Raji (cell line): Measurements from ENCODE around the gene LRRC49.

ENCODE experiments used
- POLR2A ChIP-seq: IDR thresholded peaks from 2 replicates; pipeline ENCODE4 v1.6.1; 2011; ENCODE audit warnings: low read depth, low read length, control low read depth; ENCODE audit not compliant: insufficient read depth

The LRRC49 gene

GRCh38 chr15:70936326-70936725, 43.7 kb downstream of the LRRC49 start:
- TF ChIP-seq POLR2A = no peak

GRCh38 chr15:70947351-70948335, 55.0 kb downstream of the LRRC49 start:
- TF ChIP-seq POLR2A = no peak

- TF ChIP-seq POLR2A = no peak
Measured at GRCh38 chr15:70950953-70951352, 58.3 kb downstream of the LRRC49 start.

GRCh38 chr15:70954171-70954570, 61.5 kb downstream of the LRRC49 start:
- TF ChIP-seq POLR2A = no peak

GRCh38 chr15:70954733-70955132, 62.1 kb downstream of the LRRC49 start:
- TF ChIP-seq POLR2A = no peak

GRCh38 chr15:70955151-70955550, 62.5 kb downstream of the LRRC49 start:
- TF ChIP-seq POLR2A = no peak

- no peak for TF ChIP-seq POLR2A
Measured at GRCh38 chr15:70956201-70956995, 63.8 kb downstream of the LRRC49 start.

GRCh38 chr15:70962084-70962483, 69.5 kb downstream of the LRRC49 start:
- TF ChIP-seq POLR2A = no peak

GRCh38 chr15:70963199-70963598, 70.6 kb downstream of the LRRC49 start:
- no peak for TF ChIP-seq POLR2A

- TF ChIP-seq POLR2A = no peak
Measured at GRCh38 chr15:70964058-70964457, 71.4 kb downstream of the LRRC49 start.

GRCh38 chr15:70964686-70965085, 72.1 kb downstream of the LRRC49 start:
- no peak for TF ChIP-seq POLR2A

GRCh38 chr15:70967646-70968045, 75.0 kb downstream of the LRRC49 start:
- no peak for TF ChIP-seq POLR2A

- no peak for TF ChIP-seq POLR2A
Measured at GRCh38 chr15:70974004-70974832, 81.6 kb downstream of the LRRC49 start.

- TF ChIP-seq POLR2A = no peak
Measured at GRCh38 chr15:70976851-70977250, 84.2 kb downstream of the LRRC49 start.

- TF ChIP-seq POLR2A = no peak
Measured at GRCh38 chr15:70995383-70995970, 102.9 kb downstream of the LRRC49 start.
